CD4-positive, alpha-beta memory T cell (primary cell): ENCODE measurements around the gene VPS13D. TPM values are rescaled to one million over a fixed set of nuclear protein-coding genes. Genes with fewer than 3 reads are reported as not detected.
A peak's percentile ranks its signal among the peaks of the same experiment; 100 is the strongest.

Experiments used
- CTCF ChIA-PET: fragments of 350-600 bp; sonication (Branson Sonifier 250); formaldehyde crosslinking; loops from one replicate; lab custom pipeline; 2021; ENCODE audit warnings: inconsistent platforms; ENCODE audit not compliant: partially characterized antibody; lab: Charles Lee
- POLR2A ChIA-PET: fragments of 350-600 bp; sonication (Branson Sonifier 250); formaldehyde crosslinking; loops from one replicate; lab custom pipeline; 2021; ENCODE audit not compliant: partially characterized antibody; lab: Charles Lee
- DNase-seq, 5 donors: peaks; one replicate each; pipeline versions ENCODE4 v3.0.0 to v3.0.0-alpha.2; 2020 to 2022; ENCODE audit warnings: mixed read lengths in 1 of 5
- H3K27ac ChIP-seq: one replicate; pipeline ENCODE4 v1.7.0; 2013; ENCODE audit warnings: low read depth, low read length
- H3K27me3 ChIP-seq: 2 replicates; pipeline ENCODE4 v1.7.0; 2013; ENCODE audit warnings: mild to moderate bottlenecking, low read length, moderate library complexity; ENCODE audit not compliant: insufficient read depth
- H3K36me3 ChIP-seq: 2 replicates; pipeline ENCODE4 v1.7.0; 2013; ENCODE audit warnings: mild to moderate bottlenecking, low read length, moderate library complexity; ENCODE audit not compliant: insufficient read depth
- H3K4me1 ChIP-seq: 2 replicates; pipeline ENCODE4 v1.7.0; 2013; ENCODE audit warnings: mild to moderate bottlenecking, low read length, moderate library complexity; ENCODE audit not compliant: insufficient read depth
- H3K4me3 ChIP-seq, 2 donors: one replicate each; pipeline ENCODE4 v1.7.0; 2013; ENCODE audit warnings: low read length in 2 of 2, mild to moderate bottlenecking in 1 of 2
- H3K9me3 ChIP-seq, 2 donors: one replicate each; pipeline ENCODE4 v1.7.0; 2013; ENCODE audit warnings: low read length in 2 of 2, control low read depth in 1 of 2; ENCODE audit not compliant: control insufficient read depth in 1 of 2
- H3K27ac Mint-ChIP-seq, 7 donors: one replicate each; pipeline ENCODE4 v1.8.0; 2020 to 2021; ENCODE audit warnings: mixed read lengths in 7 of 7, mild to moderate bottlenecking in 6 of 7, inconsistent platforms in 3 of 7, moderate library complexity in 3 of 7
- H3K27me3 Mint-ChIP-seq, 2 donors: one replicate each; pipeline ENCODE4 v1.8.0; 2020 to 2021; ENCODE audit warnings: mixed read lengths in 2 of 2
- H3K36me3 Mint-ChIP-seq, 2 donors: one replicate each; pipeline ENCODE4 v1.8.0; 2020 to 2021; ENCODE audit warnings: mixed read lengths in 2 of 2, inconsistent platforms in 1 of 2, mild to moderate bottlenecking in 1 of 2
- H3K4me1 Mint-ChIP-seq, 4 donors: one replicate each; pipeline ENCODE4 v1.8.0; 2020 to 2021; ENCODE audit warnings: mixed read lengths in 4 of 4, mild to moderate bottlenecking in 1 of 4
- H3K4me3 Mint-ChIP-seq, 8 donors: one replicate each; pipeline ENCODE4 v1.8.0; 2020 to 2021; ENCODE audit warnings: mixed read lengths in 8 of 8, mild to moderate bottlenecking in 7 of 8, moderate library complexity in 6 of 8, inconsistent platforms in 3 of 8
- H3K9me3 Mint-ChIP-seq, 8 donors: one replicate each; pipeline ENCODE4 v1.8.0; 2020 to 2021; ENCODE audit warnings: mixed read lengths in 8 of 8, mild to moderate bottlenecking in 5 of 8, inconsistent platforms in 3 of 8, moderate library complexity in 1 of 8
- intact Hi-C: fragments of 100-400 bp; cut with micrococcal nuclease; formaldehyde crosslinking; loops from one replicate; pipeline ENCODE4 v1.15.1; 2023
- polyA plus RNA-seq, 2 donors: library from polyadenylated mRNA; unstranded; fragments of 300-500 nt; fragmentation: Illumina TruSeq; gene quantifications; one replicate each; pipeline ENCODE4 v1.2.3, GENCODE V29; 2021
- total RNA-seq, 2 experiments: library from RNA; stranded (reverse); gene quantifications; one replicate each; pipeline ENCODE4 v1.2.3, GENCODE V29; 2021

VPS13D gene
- total and polyA plus RNA-seq, 4 experiments from 2014 or later = 10.2 to 96.3 (median 52.5) TPM

DNA sequence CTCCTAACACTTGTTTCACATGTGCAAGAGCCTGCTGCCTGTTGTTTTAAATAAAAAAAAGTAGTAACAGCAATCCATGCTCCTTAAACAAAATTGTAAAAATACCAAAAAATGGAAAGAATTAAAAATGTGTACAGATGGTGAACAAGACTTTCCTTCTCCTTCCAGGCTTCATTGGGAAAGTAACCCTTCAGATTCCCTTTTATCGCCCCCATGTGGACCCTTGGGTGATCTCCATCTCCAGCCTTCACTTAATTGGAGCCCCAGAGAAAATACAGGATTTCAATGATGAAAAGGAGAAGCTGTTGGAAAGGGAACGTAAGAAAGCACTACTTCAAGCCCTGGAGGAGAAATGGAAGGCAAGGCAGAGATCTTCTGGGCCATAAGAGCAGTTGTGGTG is 14.2 kb downstream of the VPS13D start:
- Mint-ChIP-seq H3K27me3 (no peaks in the 10 kb centered on the region), H3K4me3 (no peak overlapping the region), H3K9me3 (no peaks in the 10 kb centered on the region), H3K27ac (no peak overlapping the region), H3K4me1 (peaks cover 0 to 13% (median 5%) of the 10 kb centered on the region in 4 donors), H3K36me3 (peaks cover 54 to 56% of the 10 kb centered on the region in 2 donors)
- Histone ChIP-seq H3K4me3 (no peak overlapping the region), H3K27me3 (no peaks in the 10 kb centered on the region), H3K27ac (no peak overlapping the region), H3K9me3 (no peaks in the 10 kb centered on the region), H3K4me1 (no peaks in the 10 kb centered on the region), H3K36me3 (peaks cover 44% of the 10 kb centered on the region)
- peak in 2 of 5 donors; percentile 13 to 38 for DNase-seq
- POLR2A ChIA-PET = interaction anchor here (0.8 kb wide), 1 partner anchor 34 kb away, joined by 5 read pairs; no protein-coding TSS in a partner anchor
- CTCF ChIA-PET = interaction anchor here (1.7 to 17.4 kb wide), 3 partner anchors 9 to 132 kb away, joined by 4 to 169 read pairs (median 9); no protein-coding TSS in a partner anchor
- intact Hi-C loops = loop anchor here (1.0 kb wide), 1 partner anchor 126 kb away; no protein-coding TSS in a partner anchor

DNA sequence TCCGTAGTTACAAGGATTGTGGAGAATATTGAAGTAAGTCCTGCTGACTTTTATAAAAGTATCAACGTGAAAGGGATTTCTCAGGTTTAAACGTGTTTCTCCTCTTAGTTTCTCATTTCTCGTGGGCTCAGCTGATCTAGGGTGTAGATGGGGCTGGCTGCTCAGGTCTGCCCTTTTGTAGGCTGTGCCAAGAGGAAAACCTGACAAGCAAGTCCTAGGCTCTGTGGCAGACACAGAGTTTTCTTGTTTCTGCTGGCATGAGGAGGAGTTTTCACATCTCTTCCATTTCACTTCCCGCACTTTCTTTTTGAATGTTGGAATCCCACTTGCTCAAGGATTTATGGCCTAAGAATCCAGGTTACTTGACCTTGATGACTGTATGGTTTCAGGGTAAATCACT is 14.8 kb downstream of the VPS13D start:
- Mint-ChIP-seq H3K4me1 (peaks cover 0 to 9% (median 4%) of the 10 kb centered on the region in 4 donors), H3K27me3 (no peaks in the 10 kb centered on the region), H3K27ac (peak overlapping the region in 1 of 7 donors; percentile 63), H3K4me3 (no peak overlapping the region), H3K9me3 (no peaks in the 10 kb centered on the region), H3K36me3 (peaks cover 58 to 59% of the 10 kb centered on the region in 2 donors)
- Histone ChIP-seq H3K4me3 (no peak overlapping the region), H3K36me3 (peaks cover 49% of the 10 kb centered on the region), H3K27ac (no peak overlapping the region), H3K4me1 (no peaks in the 10 kb centered on the region), H3K9me3 (no peaks in the 10 kb centered on the region), H3K27me3 (no peaks in the 10 kb centered on the region)
- intact Hi-C loops = loop anchor here (1.0 kb wide), 1 partner anchor 126 kb away; no protein-coding TSS in a partner anchor
- ChIA-PET POLR2A (interaction anchor here (0.8 kb wide), 1 partner anchor 34 kb away, joined by 5 read pairs; no protein-coding TSS in a partner anchor), CTCF (interaction anchor here (1.7 to 17.4 kb wide), 3 partner anchors 10 to 132 kb away, joined by 4 to 169 read pairs (median 9); no protein-coding TSS in a partner anchor)
- DNase-seq = no peak

DNA sequence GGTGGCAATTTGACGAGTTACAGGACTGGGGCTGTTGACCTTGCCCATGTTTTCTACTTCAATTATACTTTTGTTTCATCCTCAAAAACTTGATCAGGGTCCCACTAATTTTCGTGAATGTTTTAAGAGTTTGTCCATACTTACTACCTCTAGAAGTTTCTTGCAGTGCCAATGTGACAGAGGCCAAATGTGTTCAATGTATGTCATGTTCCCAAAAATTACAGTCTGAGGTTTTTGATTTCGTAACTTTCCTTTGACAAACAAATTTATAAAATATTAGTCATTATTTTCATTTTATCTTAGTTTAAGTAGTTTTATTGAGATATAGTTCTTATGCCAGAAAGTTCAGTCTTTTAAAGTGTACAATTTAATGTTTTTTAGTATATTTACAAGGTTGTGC is 15.3 kb downstream of the VPS13D start:
- H3K36me3 ChIP-seq = peaks cover 55% of the 10 kb centered on the region
- no peak overlapping the region for H3K27ac ChIP-seq
- Mint-ChIP-seq H3K36me3 (peaks cover 57 to 65% of the 10 kb centered on the region in 2 donors), H3K4me1 (peaks cover 0 to 8% (median 3%) of the 10 kb centered on the region in 4 donors), H3K9me3 (no peaks in the 10 kb centered on the region), H3K27ac (no peak overlapping the region), H3K4me3 (no peak overlapping the region), H3K27me3 (no peaks in the 10 kb centered on the region)
- DNase-seq = no peak
- no peaks in the 10 kb centered on the region for H3K9me3 ChIP-seq
- POLR2A ChIA-PET = no interaction called here
- CTCF ChIA-PET = interaction anchor here (0.6 to 17.4 kb wide), 3 partner anchors 25 to 133 kb away, joined by 3 to 169 read pairs (median 4); no protein-coding TSS in a partner anchor
- H3K4me1 ChIP-seq = no peaks in the 10 kb centered on the region
- H3K4me3 ChIP-seq = no peak overlapping the region
- H3K27me3 ChIP-seq = no peaks in the 10 kb centered on the region
- intact Hi-C loops = no loop called here

DNA sequence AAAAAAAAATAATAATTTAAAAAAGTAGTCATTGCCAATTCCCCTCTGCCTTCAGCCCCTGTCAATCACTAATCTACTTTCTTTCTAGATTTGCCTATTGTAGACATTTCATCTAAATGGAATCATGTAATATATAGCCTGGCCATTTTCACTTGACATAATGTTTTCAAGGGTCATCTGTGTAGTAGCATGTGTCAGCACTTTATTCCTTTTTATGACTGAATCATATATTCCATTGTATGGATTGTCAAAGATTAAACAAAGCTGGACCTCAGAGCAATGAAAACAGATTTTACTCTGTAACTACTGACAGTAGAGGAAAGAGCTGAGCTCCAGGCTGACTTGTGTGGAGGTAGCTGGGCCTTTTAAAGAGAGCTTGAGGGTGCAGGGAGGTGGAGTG is 15.9 kb downstream of the VPS13D start:
- H3K27ac Mint-ChIP-seq = no peak overlapping the region
- ChIA-PET CTCF (interaction anchor here (17.4 kb wide), 1 partner anchor 123 kb away, joined by 169 read pairs; no protein-coding TSS in a partner anchor), POLR2A (no interaction called here)
- Histone ChIP-seq H3K36me3 (peaks cover 60% of the 10 kb centered on the region), H3K9me3 (no peaks in the 10 kb centered on the region), H3K27me3 (no peaks in the 10 kb centered on the region), H3K4me1 (no peaks in the 10 kb centered on the region), H3K27ac (no peak overlapping the region), H3K4me3 (no peak overlapping the region)
- no peaks in the 10 kb centered on the region for H3K27me3 Mint-ChIP-seq
- no peaks in the 10 kb centered on the region for H3K9me3 Mint-ChIP-seq
- H3K36me3 Mint-ChIP-seq = peaks cover 62 to 70% of the 10 kb centered on the region in 2 donors
- H3K4me1 Mint-ChIP-seq = peaks cover 0 to 8% (median 3%) of the 10 kb centered on the region in 4 donors
- intact Hi-C loops = no loop called here
- no peak overlapping the region for H3K4me3 Mint-ChIP-seq
- no peak for DNase-seq

DNA sequence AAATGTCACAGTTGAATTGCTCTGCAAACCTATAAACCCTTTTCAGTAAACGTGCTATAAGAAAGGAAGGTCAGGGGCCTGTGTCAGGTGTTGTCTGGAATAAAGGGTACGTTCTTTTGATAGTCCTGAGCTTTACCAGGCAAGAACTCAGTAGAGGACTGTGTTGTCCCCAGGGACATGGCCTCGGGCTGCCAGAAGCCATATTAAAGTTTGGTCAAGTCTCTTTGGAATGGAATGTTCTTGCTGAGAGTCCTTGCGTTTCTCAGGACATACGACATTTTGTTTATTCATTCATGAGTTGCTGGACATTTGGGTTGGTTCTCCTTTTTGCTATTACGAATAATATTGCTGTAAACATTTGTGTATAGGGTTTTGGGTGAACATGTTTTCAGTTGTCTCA is 16.8 kb downstream of the VPS13D start:
- peaks cover 67% of the 10 kb centered on the region for H3K36me3 ChIP-seq
- H3K36me3 Mint-ChIP-seq = peaks cover 64 to 71% of the 10 kb centered on the region in 2 donors
- no peak overlapping the region for H3K27ac ChIP-seq
- H3K27me3 ChIP-seq = no peaks in the 10 kb centered on the region
- H3K4me3 Mint-ChIP-seq = no peak overlapping the region
- H3K4me3 ChIP-seq = no peak overlapping the region
- intact Hi-C loops = no loop called here
- H3K27ac Mint-ChIP-seq = no peak overlapping the region
- CTCF ChIA-PET = interaction anchor here (0.9 to 17.4 kb wide), 2 partner anchors 61 to 124 kb away, joined by 3 to 169 read pairs; no protein-coding TSS in a partner anchor
- H3K27me3 Mint-ChIP-seq = no peaks in the 10 kb centered on the region
- POLR2A ChIA-PET = no interaction called here
- H3K9me3 ChIP-seq = no peaks in the 10 kb centered on the region
- DNase-seq = no peak
- H3K9me3 Mint-ChIP-seq = no peaks in the 10 kb centered on the region
- H3K4me1 ChIP-seq = no peaks in the 10 kb centered on the region
- H3K4me1 Mint-ChIP-seq = peaks cover 0 to 6% (median 0%) of the 10 kb centered on the region in 4 donors

DNA sequence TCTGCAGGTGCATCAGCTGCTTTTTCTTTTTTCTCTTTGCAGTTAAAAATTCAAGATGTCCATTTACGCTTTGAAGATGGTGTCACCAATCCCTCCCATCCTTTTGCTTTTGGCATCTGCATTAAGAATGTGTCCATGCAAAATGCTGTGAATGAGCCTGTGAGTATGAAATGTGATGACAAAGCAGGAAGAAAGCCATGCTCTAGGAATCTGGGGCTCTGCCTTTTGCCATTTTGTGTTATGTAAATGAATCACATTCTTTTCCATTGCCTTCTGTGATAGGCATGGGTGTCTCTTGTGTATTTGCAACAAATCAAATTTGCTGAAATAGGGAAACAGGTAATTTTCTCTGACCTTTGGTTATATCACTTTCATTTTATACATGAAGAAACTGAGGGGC is 19.4 kb downstream of the VPS13D start:
- H3K4me1 ChIP-seq = no peaks in the 10 kb centered on the region
- intact Hi-C loops = no loop called here
- no peaks in the 10 kb centered on the region for H3K9me3 Mint-ChIP-seq
- peaks cover 63 to 74% of the 10 kb centered on the region in 2 donors for H3K36me3 Mint-ChIP-seq
- DNase-seq = no peak
- no peak overlapping the region for H3K27ac ChIP-seq
- H3K4me1 Mint-ChIP-seq = peaks cover 0 to 3% (median 0%) of the 10 kb centered on the region in 4 donors
- H3K27me3 Mint-ChIP-seq = no peaks in the 10 kb centered on the region
- no peak overlapping the region for H3K27ac Mint-ChIP-seq
- POLR2A ChIA-PET = no interaction called here
- peaks cover 66% of the 10 kb centered on the region for H3K36me3 ChIP-seq
- no peaks in the 10 kb centered on the region for H3K9me3 ChIP-seq
- no peaks in the 10 kb centered on the region for H3K27me3 ChIP-seq
- H3K4me3 ChIP-seq = no peak overlapping the region
- CTCF ChIA-PET = interaction anchor here (17.4 kb wide), 1 partner anchor 127 kb away, joined by 169 read pairs; no protein-coding TSS in a partner anchor
- H3K4me3 Mint-ChIP-seq = no peak overlapping the region

DNA sequence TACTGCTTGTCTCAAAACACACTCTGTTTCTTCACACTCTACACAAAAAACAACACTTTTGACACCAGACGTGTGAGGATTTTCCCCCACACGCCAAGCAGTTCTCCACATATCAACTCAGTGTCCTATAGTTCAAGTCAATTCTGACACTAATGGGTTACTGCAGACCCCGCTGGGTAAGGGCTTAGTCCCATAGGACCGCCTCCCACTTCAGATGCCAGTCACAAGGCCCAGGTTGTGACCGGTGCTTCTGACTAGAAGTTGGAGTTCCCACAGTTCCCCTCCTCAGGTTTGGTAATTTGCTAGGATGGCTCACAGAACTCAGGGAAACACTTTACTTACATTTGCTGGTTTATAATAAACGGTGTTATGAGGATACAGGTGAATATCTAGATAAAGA is 19.9 kb downstream of the VPS13D start:
- Histone ChIP-seq H3K36me3 (peaks cover 61% of the 10 kb centered on the region), H3K27me3 (no peaks in the 10 kb centered on the region), H3K4me3 (no peak overlapping the region), H3K9me3 (no peaks in the 10 kb centered on the region), H3K4me1 (no peaks in the 10 kb centered on the region), H3K27ac (no peak overlapping the region)
- Mint-ChIP-seq H3K9me3 (no peaks in the 10 kb centered on the region), H3K4me1 (peaks cover 0 to 2% (median 0%) of the 10 kb centered on the region in 4 donors), H3K36me3 (peaks cover 57 to 69% of the 10 kb centered on the region in 2 donors), H3K27ac (no peak overlapping the region), H3K4me3 (no peak overlapping the region), H3K27me3 (no peaks in the 10 kb centered on the region)
- intact Hi-C loops = no loop called here
- ChIA-PET CTCF (interaction anchor here (17.4 kb wide), 1 partner anchor 127 kb away, joined by 169 read pairs; no protein-coding TSS in a partner anchor), POLR2A (no interaction called here)
- no peak for DNase-seq
